NOMO-1 treated with dmso at 0.1 percent for 144 hours (cell line): ENCODE results near the gene CD209.

Source experiments
- DNase-seq: peaks from one replicate; lab custom pipeline; 2025; ENCODE audit not compliant: unreplicated experiment; lab: John Stamatoyannopoulos, UW

CD209 gene

DNA sequence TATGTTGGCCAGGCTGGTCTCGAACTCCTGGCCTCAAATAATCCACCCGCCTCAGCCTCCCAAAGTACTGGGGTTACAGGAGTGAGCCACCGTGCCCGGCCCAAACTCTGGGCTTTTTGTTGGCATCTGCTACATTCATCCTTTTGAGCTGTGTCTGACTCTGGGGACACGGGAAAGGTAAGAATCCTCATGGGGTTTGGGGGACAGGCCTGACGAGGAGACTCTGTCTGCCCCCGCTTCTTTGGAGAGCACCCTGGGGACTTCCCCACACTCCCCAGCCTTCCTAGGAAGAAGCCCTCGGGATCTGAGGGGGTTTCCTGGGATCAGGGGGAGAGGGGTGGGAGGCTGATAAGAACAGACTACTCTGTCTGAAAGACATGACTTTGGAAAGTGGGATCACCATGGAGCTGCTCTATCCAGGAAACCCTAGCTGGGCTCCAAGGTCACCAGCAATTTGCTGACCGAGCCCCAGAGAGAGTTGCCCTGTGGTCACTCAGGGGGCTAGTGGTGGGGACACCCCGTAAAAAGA is 37.3 kb downstream of the CD209 start:
- no peak for DNase-seq

- no peak for DNase-seq
Measured at GRCh38 chr19:7706955-7707456, 40.3 kb downstream of the CD209 start.

DNA sequence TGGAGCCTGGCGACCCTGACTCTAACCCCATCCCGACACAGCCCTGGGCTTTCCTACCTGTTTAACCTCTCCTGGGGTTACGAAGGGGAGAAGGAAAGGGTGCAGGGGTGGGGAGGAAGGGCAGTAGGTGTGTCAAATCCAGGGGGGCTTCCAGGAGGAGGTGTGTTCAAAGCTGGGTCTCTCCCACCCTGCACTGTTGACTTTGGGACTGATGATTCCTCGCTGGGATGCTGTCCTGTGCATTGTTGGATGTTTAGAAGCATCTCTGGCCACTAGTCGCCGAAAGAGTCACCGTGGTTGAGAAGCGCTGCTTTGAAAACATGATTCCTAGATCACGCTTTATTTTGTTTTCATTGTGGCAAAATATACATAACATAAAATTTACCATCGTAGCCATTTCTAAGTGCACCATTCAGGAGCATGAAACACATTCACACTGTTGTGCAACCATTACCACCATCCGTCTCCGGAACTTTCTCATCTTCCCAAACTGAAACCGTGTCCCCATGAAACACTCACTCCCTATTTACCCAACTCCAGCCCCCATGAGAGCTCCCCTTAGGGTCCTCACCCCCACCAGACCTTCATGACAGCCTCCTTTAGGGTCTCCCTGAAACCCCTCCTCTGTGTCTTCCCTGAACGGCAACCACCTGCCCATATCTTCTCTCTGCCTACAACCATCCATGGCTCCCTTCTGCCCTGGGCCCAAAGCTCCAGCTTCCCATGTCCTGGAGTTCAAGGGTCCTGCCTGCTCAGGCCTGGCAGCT is 41.0 kb downstream of the CD209 start:
- DNase-seq: no peak

GRCh38 chr19:7705387-7706187 is 41.7 kb downstream of the CD209 start:
- peak; percentile 87 for DNase-seq

DNA sequence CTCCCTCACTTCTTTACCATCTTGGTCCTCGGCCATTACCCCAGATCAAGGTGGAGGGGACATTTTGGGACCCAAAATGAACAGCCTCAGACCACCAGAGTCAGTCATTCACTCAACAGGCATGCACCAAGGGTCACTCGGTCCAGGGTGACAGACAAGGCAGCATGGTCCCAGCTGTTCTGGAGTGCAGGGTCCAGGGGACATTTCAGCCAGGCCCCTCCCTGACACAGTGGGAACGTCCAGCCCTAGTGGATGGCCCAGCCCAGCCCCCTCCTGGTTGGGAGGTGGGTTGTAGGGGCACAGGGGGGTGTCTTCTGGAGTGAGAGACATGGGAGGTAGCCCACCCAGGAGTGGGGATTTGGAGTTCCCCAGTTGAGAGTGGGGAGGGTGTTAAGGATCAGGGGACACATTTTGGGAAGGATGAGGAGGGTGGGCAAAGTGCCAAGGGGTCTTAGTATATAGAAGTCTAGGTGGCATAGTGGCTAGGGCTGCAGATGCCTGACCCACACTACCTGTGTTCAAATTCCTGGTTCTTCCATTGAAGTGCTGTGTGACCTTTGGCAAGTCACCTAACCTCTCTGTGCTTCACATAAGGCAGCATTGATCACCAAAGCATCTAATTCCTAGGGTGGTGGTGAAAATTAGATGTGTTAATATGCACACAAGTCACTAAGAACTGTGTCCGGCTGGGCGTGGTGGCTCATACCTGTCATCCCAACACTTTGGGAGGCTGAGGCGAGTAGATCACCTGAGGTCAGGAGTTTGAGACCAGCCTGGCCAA is 42.9 kb downstream of the CD209 start:
- no peak for DNase-seq

DNA sequence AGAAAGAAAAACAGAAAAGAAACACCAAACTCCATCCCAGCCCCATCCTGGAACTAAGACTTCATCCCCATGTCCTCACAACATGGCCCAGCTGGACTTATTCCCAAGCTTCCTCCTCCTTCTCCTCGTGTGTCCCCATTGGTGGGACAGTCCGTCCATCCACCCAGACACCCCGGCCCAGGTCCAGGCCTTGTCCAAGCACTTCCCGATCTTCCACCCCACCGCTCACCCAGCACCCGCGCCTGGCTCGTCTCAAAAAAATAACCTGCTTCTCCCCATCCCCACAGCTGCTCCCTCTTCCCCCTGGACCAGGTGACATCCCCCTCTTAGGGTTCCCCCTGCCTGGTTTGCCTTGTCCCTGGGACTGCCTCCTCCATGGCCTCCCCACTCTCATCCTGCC is 44.0 kb downstream of the CD209 start:
- DNase-seq: no peak

DNA sequence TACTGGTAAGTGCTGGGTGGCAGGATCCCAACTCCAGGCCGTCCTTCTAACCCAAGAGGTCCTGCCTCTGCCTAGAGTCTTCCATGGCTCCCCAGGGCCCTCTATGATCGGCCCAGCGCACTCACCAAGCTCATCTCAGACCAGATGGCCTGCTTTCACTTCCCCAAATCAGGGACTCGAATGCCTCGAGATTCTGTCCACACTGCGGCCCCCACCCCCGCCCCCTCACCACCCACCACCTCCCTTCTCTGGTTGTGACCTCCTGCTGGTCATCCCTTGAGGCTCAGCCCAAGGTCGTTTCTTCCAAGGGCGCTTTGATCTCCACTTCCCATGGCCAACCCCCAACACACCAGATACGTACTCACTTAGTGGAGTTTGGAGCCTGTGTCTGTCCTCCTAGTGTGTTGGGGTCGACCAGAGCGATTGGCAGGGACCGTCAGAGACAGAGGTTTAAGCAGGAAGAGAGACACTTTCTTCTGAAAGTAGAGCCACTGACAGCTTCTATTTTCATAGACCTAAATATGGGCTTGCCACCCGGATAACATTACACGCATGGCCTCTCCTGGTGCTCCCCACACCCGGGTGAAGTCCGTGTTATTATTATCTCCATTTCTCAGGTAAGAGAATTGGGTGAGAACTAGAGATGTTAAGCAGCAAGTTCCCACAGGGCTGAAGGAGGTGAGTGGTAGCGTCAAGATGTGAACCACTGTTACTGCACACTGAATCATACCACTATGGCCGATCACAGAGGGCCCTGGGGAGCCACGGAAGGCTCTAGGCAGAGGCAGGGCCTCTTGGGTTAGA is 45.5 kb downstream of the CD209 start, which contains the start of gene FCER2:
Gene FCER2 (minus strand): TSS at position 478 of the 804 bp plus-strand sequence. CDS start 2,371 bp downstream, outside the sequence.
- no peak for DNase-seq

DNA sequence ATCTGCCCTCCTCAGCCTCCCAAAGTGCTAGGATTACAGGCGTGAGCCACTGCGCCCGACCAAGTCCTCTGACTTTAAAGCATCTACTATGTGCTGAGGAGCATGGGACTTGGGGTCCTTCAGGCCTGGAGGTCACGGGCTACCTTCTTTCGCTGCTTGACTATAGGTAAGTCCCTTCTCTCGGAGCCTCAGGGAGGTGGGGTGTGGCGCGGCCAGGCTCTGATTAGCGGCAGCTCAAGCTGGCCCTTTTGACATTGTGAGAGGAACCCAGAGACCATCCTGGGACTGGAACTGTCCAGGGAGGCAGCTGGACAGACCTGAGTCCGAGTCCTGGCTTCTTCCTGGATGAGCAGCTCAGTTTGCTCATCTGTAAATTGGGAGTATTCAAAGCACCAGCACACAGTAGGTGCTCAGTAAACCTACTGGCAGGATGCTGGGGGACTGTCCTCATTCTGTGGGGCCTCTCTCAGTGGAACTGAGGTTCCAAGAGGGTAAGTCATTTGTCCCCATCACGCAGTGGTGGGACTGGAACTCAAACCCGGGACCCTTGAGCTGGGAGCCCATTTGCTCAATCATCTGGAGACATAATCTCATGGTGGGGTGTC is 46.2 kb downstream of the CD209 start:
- DNase-seq: no peak

DNA sequence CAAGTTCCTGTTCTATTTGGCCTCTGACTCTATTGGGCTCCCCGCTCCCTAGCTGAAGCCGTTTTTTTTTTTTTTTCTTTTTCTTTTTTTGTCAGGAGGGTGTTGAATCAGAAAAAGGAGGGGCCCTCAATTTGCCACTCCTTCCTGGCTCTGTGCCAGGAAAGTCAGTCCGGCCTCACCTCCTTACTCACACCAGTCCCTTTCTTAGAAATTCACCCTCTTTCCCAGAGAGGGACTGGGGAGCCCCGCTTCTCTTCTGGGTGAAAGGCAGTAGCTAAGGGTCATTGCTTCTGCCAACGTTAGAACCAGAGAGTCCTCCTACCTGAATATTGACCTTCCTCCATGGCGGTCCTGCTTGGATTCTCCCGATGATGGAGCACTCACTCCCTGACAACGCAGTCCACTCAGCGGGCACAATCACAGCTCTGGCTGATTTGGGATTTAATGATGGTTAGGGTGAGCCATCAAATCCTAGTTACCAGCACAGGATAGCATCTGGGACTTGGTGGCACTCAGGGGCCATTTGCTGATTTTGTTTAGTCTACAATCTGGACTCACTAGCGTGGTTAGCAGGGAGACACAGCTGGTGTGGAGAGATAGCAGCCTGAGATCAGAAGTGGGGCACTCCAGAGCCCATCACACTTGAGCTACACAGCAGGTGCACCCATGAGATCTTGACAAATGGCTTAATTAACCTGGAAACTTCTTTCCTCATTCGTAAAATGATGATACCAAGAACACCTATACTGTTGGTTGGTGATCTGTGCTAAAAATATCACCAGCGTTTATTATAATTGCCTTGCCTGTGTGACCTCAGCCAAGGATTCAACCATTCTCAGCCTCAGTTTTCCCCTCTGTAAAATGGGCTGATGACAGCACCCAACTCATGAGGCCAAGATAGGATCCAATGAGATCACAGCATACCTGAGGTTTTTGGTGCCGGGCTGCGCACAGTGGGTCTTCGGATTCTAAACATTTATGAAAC is 47.6 kb downstream of the CD209 start:
- no peak for DNase-seq

GRCh38 chr19:7699003-7699402 is 48.3 kb downstream of the CD209 start:
- no peak for DNase-seq

DNA sequence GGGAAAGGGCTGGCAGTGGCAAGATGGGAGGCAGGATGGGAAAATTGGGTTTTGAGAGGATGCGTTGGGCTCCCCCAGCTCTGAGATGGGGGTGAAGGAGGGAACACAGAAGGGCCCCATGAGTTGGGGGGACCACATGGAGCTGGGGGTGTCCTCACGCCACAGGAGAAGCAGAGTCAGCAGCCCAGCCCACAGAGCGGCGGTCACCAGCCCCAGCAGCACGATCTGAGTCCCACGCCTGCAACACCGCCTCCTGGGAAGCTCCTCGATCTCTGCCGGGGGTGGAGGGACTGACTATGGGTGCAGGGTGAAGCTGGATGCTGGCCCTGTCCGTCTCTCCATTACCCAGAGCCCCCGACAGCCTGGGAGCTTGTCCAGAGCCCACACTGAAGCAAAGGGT is 48.8 kb downstream of the CD209 start:
- DNase-seq: no peak

DNA sequence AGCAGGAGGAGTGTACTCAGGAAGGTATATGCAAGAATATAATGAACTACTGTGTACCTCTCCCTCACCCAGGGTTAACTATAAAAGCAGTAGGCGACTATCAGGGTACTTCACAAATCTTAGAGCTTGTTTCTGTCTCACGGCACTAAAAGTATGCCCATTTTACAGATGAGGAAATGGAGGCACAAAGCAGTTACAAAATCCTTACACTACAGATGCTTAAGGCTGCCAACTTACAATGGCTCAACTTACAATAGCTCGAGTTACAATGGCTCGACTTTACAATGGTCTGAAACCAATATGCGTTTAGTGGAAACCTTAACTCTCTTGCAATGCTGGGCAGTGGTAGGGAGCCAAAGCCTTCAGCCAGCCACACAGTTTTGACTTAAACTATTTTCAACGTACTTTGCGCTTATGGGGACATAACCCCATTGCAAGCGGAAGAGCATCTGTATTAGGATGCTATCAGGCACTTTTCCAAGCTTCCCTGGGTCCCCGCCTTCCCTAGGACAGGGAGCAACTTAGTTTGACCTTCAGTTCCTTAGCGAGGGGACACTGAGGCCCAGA is 49.5 kb downstream of the CD209 start:
- DNase-seq: no peak

DNA sequence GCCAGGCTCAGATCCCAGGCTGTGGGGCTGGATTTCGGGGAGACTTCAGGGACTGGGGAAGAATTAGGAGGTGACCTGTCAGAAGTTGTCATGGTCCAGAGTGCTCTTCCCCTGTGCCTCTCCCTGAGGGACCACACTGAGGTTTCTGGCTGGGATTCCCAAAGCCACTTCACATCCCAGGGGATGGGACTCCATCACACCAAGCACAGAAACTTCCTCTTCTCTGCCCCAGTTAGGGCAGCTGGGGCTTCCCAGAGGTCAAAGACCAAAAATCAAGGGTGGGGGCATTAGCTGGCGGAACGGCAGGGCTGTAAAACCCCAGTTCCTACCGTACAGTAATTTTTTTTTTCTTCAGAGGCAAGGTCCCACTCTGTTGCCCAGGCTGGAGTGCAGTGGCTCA is 52.8 kb downstream of the CD209 start:
- DNase-seq: no peak

GRCh38 chr19:7692417-7693088 is 54.8 kb downstream of the CD209 start:
- DNase-seq: no peak

- no peak for DNase-seq
Measured at GRCh38 chr19:7691497-7691896, 55.8 kb downstream of the CD209 start.

DNA sequence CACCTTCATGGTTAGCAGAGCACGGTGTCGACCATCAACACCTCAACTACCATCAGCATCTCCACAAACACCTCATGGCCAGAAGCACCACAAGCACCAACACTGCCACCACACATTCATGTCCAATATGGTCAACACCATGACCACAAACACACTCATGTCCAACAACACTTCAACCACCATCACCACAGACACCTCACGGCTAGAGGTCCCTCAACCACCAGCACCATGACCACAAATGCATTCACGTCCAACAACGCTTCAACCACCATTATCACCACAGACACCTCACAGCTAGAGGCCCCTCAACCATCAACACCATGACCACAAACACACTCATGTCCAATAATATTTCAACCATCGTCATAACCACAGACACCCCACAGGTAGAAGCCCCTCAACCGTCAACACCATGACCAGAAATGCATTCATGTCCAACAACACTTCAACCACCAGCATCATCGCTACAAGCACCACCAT is 56.5 kb downstream of the CD209 start:
- no peak for DNase-seq
